Epithelial cell of proximal tubule (primary cell): ENCODE results near the gene ALDH4A1. TPM values are rescaled to one million over a fixed set of nuclear protein-coding genes. Genes with fewer than 3 reads are reported as not detected.

ENCODE experiments used
- DNase-seq: peaks from one replicate; pipeline ENCODE4 v3.0.0-alpha.2; 2011; ENCODE audit warnings: low read depth
- H3K4me3 ChIP-seq: 2 replicates; pipeline ENCODE4 v1.5.1; 2011; ENCODE audit warnings: low read depth, mild to moderate bottlenecking, low read length
- total RNA-seq: library from RNA; depleted of rRNA; stranded (reverse); fragments of >200 nt; gene quantifications from 2 replicates; pipeline ENCODE4 v1.2.3, GENCODE V29; 2015
- TF ChIP-seq, protein P1 (sequence below): conservative IDR thresholded peaks from 2 replicates; pipeline ENCODE4 v1.5.1; 2012; ENCODE audit warnings: low read depth, mild to moderate bottlenecking, low read length

Gene ALDH4A1
- total RNA-seq, 1 donor from 2014 or later: 15.2 TPM

DNA sequence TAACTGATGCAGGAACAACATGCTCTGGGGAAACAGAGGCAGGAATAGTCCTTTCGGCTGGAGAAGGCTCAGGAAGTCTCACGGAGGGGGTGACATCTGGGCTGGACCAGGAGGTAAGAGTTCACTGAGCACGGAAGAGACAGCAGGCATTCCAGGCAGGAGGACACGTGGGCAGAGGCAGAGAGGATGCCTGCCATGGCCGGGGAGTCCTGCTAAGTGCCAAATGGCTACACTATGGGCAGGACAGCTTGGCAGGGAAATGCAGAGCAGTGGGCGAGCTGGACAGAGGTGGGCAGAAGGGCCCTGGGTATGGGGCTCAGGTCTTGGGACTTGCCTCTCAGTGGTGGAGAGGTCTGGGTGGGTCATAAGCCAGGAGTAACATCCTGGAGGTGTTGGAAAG, 17.6 kb downstream of the ALDH4A1 start:
- TF ChIP-seq, protein P1, sequence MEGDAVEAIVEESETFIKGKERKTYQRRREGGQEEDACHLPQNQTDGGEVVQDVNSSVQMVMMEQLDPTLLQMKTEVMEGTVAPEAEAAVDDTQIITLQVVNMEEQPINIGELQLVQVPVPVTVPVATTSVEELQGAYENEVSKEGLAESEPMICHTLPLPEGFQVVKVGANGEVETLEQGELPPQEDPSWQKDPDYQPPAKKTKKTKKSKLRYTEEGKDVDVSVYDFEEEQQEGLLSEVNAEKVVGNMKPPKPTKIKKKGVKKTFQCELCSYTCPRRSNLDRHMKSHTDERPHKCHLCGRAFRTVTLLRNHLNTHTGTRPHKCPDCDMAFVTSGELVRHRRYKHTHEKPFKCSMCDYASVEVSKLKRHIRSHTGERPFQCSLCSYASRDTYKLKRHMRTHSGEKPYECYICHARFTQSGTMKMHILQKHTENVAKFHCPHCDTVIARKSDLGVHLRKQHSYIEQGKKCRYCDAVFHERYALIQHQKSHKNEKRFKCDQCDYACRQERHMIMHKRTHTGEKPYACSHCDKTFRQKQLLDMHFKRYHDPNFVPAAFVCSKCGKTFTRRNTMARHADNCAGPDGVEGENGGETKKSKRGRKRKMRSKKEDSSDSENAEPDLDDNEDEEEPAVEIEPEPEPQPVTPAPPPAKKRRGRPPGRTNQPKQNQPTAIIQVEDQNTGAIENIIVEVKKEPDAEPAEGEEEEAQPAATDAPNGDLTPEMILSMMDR: no peak

GRCh38 chr1:18884419-18884717, 18.0 kb downstream of the ALDH4A1 start:
- no peak overlapping the region for H3K4me3 ChIP-seq
- TF ChIP-seq, protein P1: no peak
- no peak for DNase-seq

More for the DNA sequence above, 17.6 kb downstream of the ALDH4A1 start:
- H3K4me3 ChIP-seq: no peak overlapping the region
- no peak for DNase-seq

GRCh38 chr1:18883636-18884418, 18.5 kb downstream of the ALDH4A1 start:
- TF ChIP-seq, protein P1: peak; percentile 69
- no peak for DNase-seq

DNA sequence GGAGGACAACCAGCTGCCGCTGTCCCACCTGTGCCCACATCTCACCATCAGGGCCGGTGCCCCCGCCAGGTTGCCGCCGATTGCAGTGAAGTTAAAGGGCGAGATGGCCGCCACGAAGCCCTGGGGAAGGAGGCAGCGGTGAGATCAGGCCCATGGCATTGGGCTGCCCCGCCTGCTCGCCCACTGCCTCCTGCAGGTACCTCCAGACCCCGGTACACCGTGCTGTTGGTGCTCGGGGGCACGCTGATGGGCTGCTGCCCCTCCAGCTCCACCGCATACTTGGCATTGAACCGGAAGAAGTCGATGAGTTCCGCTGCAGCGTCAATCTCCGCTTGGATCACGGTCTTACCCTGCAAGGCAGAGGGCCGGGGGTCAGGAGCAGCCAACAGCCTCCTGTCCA, 19.3 kb downstream of the ALDH4A1 start:
- DNase-seq: no peak
- TF ChIP-seq, protein P1: no peak
- H3K4me3 ChIP-seq: no peak overlapping the region

More at GRCh38 chr1:18883636-18884418, 18.5 kb downstream of the ALDH4A1 start:
- no peak overlapping the region for H3K4me3 ChIP-seq

GRCh38 chr1:18882486-18882885, 19.9 kb downstream of the ALDH4A1 start:
- no peak overlapping the region for H3K4me3 ChIP-seq
- TF ChIP-seq, protein P1: no peak
- DNase-seq: no peak

GRCh38 chr1:18881642-18882431, 20.5 kb downstream of the ALDH4A1 start:
- DNase-seq: no peak
- TF ChIP-seq, protein P1: no peak

More at GRCh38 chr1:18881642-18882431, 20.5 kb downstream of the ALDH4A1 start:
- H3K4me3 ChIP-seq: no peak overlapping the region
